DND-41 (cell line): ENCODE results near the gene MDK.

ENCODE experiments used
- CTCF ChIP-seq: IDR thresholded peaks from 2 replicates; pipeline ENCODE4 v1.5.1; 2012; ENCODE audit warnings: borderline replicate concordance, low read length, moderate library complexity, mild to moderate bottlenecking; ENCODE audit not compliant: poor library complexity, severe bottlenecking; ENCODE audit errors: extremely low read depth
- EZH2 ChIP-seq: IDR thresholded peaks from 3 replicates; pipeline ENCODE4 v1.6.1; 2012; ENCODE audit warnings: borderline replicate concordance, low read depth, mild to moderate bottlenecking, moderate library complexity, low read length, inconsistent platforms; ENCODE audit not compliant: severe bottlenecking

GRCh38 chr11:46366260-46366659 is 15.2 kb upstream of the MDK start:
- TF ChIP-seq CTCF (no peak), EZH2 (no peak)
